IMR-90 (cell line): Measurements from ENCODE around the gene UPK1A. TPM values are rescaled to one million over a fixed set of nuclear protein-coding genes. Genes with fewer than 3 reads are reported as not detected.

ENCODE experiments used
- ATAC-seq: fragments of 200-7000 bp; cut with Tn5 transposase; 2 replicates; pipeline ENCODE4 v1.9.1; 2020; ENCODE audit warnings: low read depth, mild to moderate bottlenecking, moderate library complexity
- BruUV-seq: library from RNA; stranded (reverse); fragments of 400-500 nt; replicated peaks from 2 replicates; lab custom pipeline; 2021; lab: Mats Ljungman, UMichigan
- CTCF ChIA-PET: fragments of 300-600 bp; formaldehyde crosslinking; extraction: SDS; loops from one replicate; lab custom pipeline; 2021; ENCODE audit warnings: antibody characterized with exemption; lab: Yijun Ruan, JAX
- POLR2A ChIA-PET: fragments of 300-600 bp; sonication (Branson Sonifier 250); formaldehyde crosslinking; loops from one replicate; lab custom pipeline; 2022; ENCODE audit warnings: antibody characterized with exemption; ENCODE audit not compliant: unreplicated experiment; lab: Charles Lee
- DNase-seq: peaks from one replicate; pipeline ENCODE4 v3.0.0; 2013
- H2AFZ ChIP-seq: replicated peaks from 2 replicates; pipeline ENCODE3; 2013; ENCODE audit warnings: low read length, mild to moderate bottlenecking; ENCODE audit not compliant: poor library complexity
- H2AK5ac ChIP-seq: 2 replicates; pipeline ENCODE4 v1.6.1; 2013; ENCODE audit warnings: low read depth, low read length, inconsistent platforms
- H2AK9ac ChIP-seq: replicated peaks from 2 replicates; pipeline ENCODE3; 2013; ENCODE audit warnings: mild to moderate bottlenecking, low read depth, low read length, moderate library complexity; ENCODE audit not compliant: poor library complexity
- H2BK120ac ChIP-seq: 2 replicates; pipeline ENCODE4 v1.6.1; 2013; ENCODE audit warnings: low read depth, low read length, inconsistent platforms
- H2BK15ac ChIP-seq: 3 replicates; pipeline ENCODE4 v1.6.1; 2013; ENCODE audit warnings: low read depth, low read length, inconsistent platforms
- H2BK20ac ChIP-seq: 2 replicates; pipeline ENCODE4 v1.6.1; 2013; ENCODE audit warnings: low read depth, mild to moderate bottlenecking, inconsistent platforms, low read length, moderate library complexity
- H2BK5ac ChIP-seq: 2 replicates; pipeline ENCODE4 v1.6.1; 2013; ENCODE audit warnings: mild to moderate bottlenecking, low read depth, low read length, inconsistent platforms; ENCODE audit not compliant: poor library complexity, severe bottlenecking
- H3K14ac ChIP-seq: replicated peaks from 2 replicates; pipeline ENCODE4 v1.6.1; 2013; ENCODE audit warnings: low read depth, low read length, inconsistent platforms
- H3K18ac ChIP-seq: 2 replicates; pipeline ENCODE4 v1.6.1; 2013; ENCODE audit warnings: low read depth, low read length, control low read depth
- H3K23ac ChIP-seq: 2 replicates; pipeline ENCODE4 v1.6.1; 2013; ENCODE audit warnings: low read depth, low read length, inconsistent platforms
- H3K27ac ChIP-seq: 2 replicates; pipeline ENCODE4 v1.5.1; 2013; ENCODE audit warnings: mild to moderate bottlenecking, control low read depth, low read length; ENCODE audit not compliant: insufficient read depth
- H3K27me3 ChIP-seq: 2 replicates; pipeline ENCODE4 v1.6.1; 2013; ENCODE audit warnings: low read length; ENCODE audit not compliant: control insufficient read depth, insufficient read depth
- H3K36me3 ChIP-seq: 2 replicates; pipeline ENCODE4 v1.6.1; 2013; ENCODE audit warnings: low read length, mixed read lengths; ENCODE audit not compliant: control insufficient read depth, insufficient read depth
- H3K4ac ChIP-seq: 2 replicates; pipeline ENCODE4 v1.6.1; 2013; ENCODE audit warnings: low read depth, low read length, inconsistent platforms
- H3K4me1 ChIP-seq: 2 replicates; pipeline ENCODE4 v1.6.1; 2013; ENCODE audit warnings: low read length, mixed read lengths; ENCODE audit not compliant: control insufficient read depth, insufficient read depth
- H3K4me2 ChIP-seq: 2 replicates; pipeline ENCODE4 v1.6.1; 2013; ENCODE audit warnings: low read depth, mild to moderate bottlenecking, control low read depth, low read length, moderate library complexity
- H3K4me3 ChIP-seq: 2 replicates; pipeline ENCODE4 v1.5.1; 2013; ENCODE audit warnings: low read depth, mild to moderate bottlenecking, control low read depth, low read length, moderate library complexity; ENCODE audit not compliant: insufficient read depth
- H3K56ac ChIP-seq: 2 replicates; pipeline ENCODE4 v1.6.1; 2013; ENCODE audit warnings: low read length, inconsistent platforms; ENCODE audit not compliant: insufficient read depth; ENCODE audit errors: extremely low read depth
- H3K79me1 ChIP-seq, 2 experiments: 2 replicates each; pipeline ENCODE4 v1.6.1; 2013; ENCODE audit warnings: low read length in 2 of 2, inconsistent platforms in 1 of 2, low read depth in 1 of 2
- H3K9ac ChIP-seq: 2 replicates; pipeline ENCODE4 v1.6.1; 2013; ENCODE audit warnings: low read depth, low read length, control low read depth
- H3K9me1 ChIP-seq: 2 replicates; pipeline ENCODE4 v1.6.1; 2013; ENCODE audit warnings: low read length, inconsistent platforms; ENCODE audit not compliant: insufficient read depth
- H3K9me3 ChIP-seq: 2 replicates; pipeline ENCODE4 v1.6.1; 2013; ENCODE audit warnings: low read length; ENCODE audit not compliant: control insufficient read depth, insufficient read depth
- H4K20me1 ChIP-seq: 2 replicates; pipeline ENCODE4 v1.6.1; 2013; ENCODE audit warnings: low read length, inconsistent platforms; ENCODE audit not compliant: insufficient read depth
- H4K5ac ChIP-seq: 2 replicates; pipeline ENCODE4 v1.6.1; 2013; ENCODE audit warnings: mild to moderate bottlenecking, low read depth, low read length, control low read depth
- H4K8ac ChIP-seq, 2 experiments: 2 replicates each; pipeline ENCODE4 v1.6.1; 2013; ENCODE audit warnings: low read depth in 2 of 2, low read length in 2 of 2, control low read depth in 1 of 2, inconsistent platforms in 1 of 2
- H4K91ac ChIP-seq: 2 replicates; pipeline ENCODE4 v1.6.1; 2013; ENCODE audit warnings: low read depth, low read length, inconsistent platforms; ENCODE audit not compliant: insufficient read depth
- ELK1 ChIP-seq: fragments of 150-350 bp; IDR thresholded peaks from 2 replicates; pipeline ENCODE4 v1.6.1; 2016; ENCODE audit warnings: low read depth, mild to moderate bottlenecking, low read length, moderate library complexity, borderline replicate concordance
- MAZ ChIP-seq: IDR thresholded peaks from 2 replicates; pipeline ENCODE4 v1.6.1; 2012; ENCODE audit warnings: low read depth, mild to moderate bottlenecking, low read length, improper control_type of control experiment, moderate library complexity, borderline replicate concordance
- NFE2L2 ChIP-seq: fragments of 150-350 bp; IDR thresholded peaks from 2 replicates; pipeline ENCODE4 v1.6.1; 2016; ENCODE audit warnings: low read depth, mild to moderate bottlenecking, low read length
- POLR2A ChIP-seq: IDR thresholded peaks from 2 replicates; pipeline ENCODE4 v1.6.1; 2012; ENCODE audit warnings: mild to moderate bottlenecking, low read depth, low read length
- RCOR1 ChIP-seq: IDR thresholded peaks from 2 replicates; pipeline ENCODE4 v1.6.1; 2012; ENCODE audit warnings: mild to moderate bottlenecking, low read length, improper control_type of control experiment; ENCODE audit not compliant: insufficient replicate concordance
- WGBS, 2 experiments: methylation state at CpG; one replicate each; pipeline versions ENCODE4 v1.1.5 to v1.1.7; 2013; ENCODE audit warnings: missing lambda C conversion rate in 2 of 2; ENCODE audit not compliant: insufficient read length in 1 of 2; ENCODE audit errors: extremely low coverage in 2 of 2; 5-methylcytosine and 5-hydroxymethylcytosine counted together
- dilution Hi-C: fragments of 300-500 bp; cut with HindIII; formaldehyde crosslinking; loops from one replicate; pipeline ENCODE4 v1.14.3; 2018; ENCODE audit warnings: low sequenced_read_pairs; ENCODE audit not compliant: unreplicated experiment
- in situ Hi-C: fragments of 300-500 bp; cut with MboI; formaldehyde crosslinking; loops from 3 replicates; pipeline ENCODE4 v1.14.3; 2019; ENCODE audit warnings: low sequenced_read_pairs, inconsistent platforms, mixed read lengths
- intact Hi-C: fragments of 100-400 bp; cut with micrococcal nuclease; formaldehyde crosslinking; loops from 2 replicates; pipeline ENCODE4 v1.10.0; 2022
- polyA plus RNA-seq, 3 experiments: library from polyadenylated mRNA; depleted of rRNA; stranded (reverse); fragments of >200 nt; gene quantifications; 2 replicates each; pipeline ENCODE4 v1.2.3, GENCODE V29; 2012; ENCODE audit warnings: low replicate concordance in 1 of 3
- total RNA-seq: library from RNA; depleted of rRNA; stranded (reverse); fragments of >200 nt; gene quantifications from 2 replicates; pipeline ENCODE4 v1.2.3, GENCODE V29; 2012

The UPK1A gene
- total and polyA plus RNA-seq, 2 of the 4 experiments (the other 2 are of a cell fraction) = 0.21 TPM; not detected in 1

DNA sequence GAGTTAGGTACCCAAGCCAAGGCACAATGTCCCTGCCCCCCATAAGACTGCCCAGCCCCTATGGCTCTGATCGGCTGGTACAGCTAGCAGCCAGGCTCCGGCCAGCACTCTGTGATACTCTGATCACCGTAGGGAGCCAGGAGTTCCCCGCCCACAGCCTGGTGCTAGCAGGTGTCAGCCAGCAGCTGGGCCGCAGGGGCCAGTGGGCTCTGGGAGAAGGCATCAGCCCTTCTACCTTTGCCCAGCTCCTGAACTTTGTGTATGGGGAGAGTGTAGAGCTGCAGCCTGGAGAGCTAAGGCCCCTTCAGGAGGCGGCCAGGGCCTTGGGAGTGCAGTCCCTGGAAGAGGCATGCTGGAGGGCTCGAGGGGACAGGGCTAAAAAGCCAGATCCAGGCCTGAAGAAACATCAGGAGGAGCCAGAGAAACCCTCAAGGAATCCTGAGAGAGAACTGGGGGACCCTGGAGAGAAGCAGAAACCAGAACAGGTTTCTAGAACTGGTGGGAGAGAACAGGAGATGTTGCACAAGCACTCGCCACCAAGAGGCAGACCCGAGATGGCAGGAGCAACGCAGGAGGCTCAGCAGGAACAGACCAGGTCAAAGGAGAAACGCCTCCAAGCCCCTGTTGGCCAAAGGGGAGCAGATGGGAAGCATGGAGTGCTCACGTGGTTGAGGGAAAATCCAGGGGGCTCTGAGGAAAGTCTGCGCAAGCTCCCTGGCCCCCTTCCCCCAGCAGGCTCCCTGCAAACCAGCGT, 48.5 kb downstream of the UPK1A start (continued):
- no peak for TF ChIP-seq RCOR1

GRCh38 chr19:35715355-35715809, 49.1 kb downstream of the UPK1A start:
- H3K4me1 ChIP-seq = peaks cover 14% of the 10 kb centered on the region
- DNase-seq (no peak), ATAC-seq (no peak)
- H2AK9ac ChIP-seq = no peak overlapping the region
- H2BK5ac ChIP-seq = no peak overlapping the region
- H3K9me3 ChIP-seq = no peaks in the 10 kb centered on the region
- BruUV-seq = no TSS peak
- H3K27ac ChIP-seq = no peak overlapping the region
- no peak overlapping the region for H3K4ac ChIP-seq
- no peak overlapping the region for H3K4me2 ChIP-seq
- dilution Hi-C loops = no loop called here
- CTCF ChIA-PET = no interaction called here
- no peaks in the 10 kb centered on the region for H3K27me3 ChIP-seq
- peaks cover 4 to 30% of the 10 kb centered on the region in 2 experiments; a peak in 2 of 4 replicates for H3K79me1 ChIP-seq
- H3K14ac ChIP-seq = no peak overlapping the region
- peaks cover 3% of the 10 kb centered on the region; the same call in 1 of the 2 replicates for H3K36me3 ChIP-seq
- no CpG with 5 or more reads among the region's 7 CpGs for WGBS, 2 experiments
- no peak overlapping the region for H3K56ac ChIP-seq
- H2AK5ac ChIP-seq = no peak overlapping the region
- no peak overlapping the region for H3K9ac ChIP-seq
- no peak overlapping the region for H2BK120ac ChIP-seq
- in situ Hi-C loops = loop anchor here (5.0 kb wide), 1 partner anchor 168 kb away; the partner anchor contains the start of gene TMEM147
- H4K20me1 ChIP-seq = peaks cover 13% of the 10 kb centered on the region
- no peak overlapping the region for H3K23ac ChIP-seq
- no peaks in the 10 kb centered on the region; the same call in 1 of the 2 replicates for H3K9me1 ChIP-seq
- no peak overlapping the region for H4K5ac ChIP-seq
- POLR2A ChIA-PET = no interaction called here
- no peak overlapping the region for H2BK15ac ChIP-seq
- no peak overlapping the region for H2BK20ac ChIP-seq
- H4K8ac ChIP-seq = no peak overlapping the region
- no peak overlapping the region for H3K18ac ChIP-seq
- no peak overlapping the region for H4K91ac ChIP-seq
- no peak overlapping the region for H3K4me3 ChIP-seq
- no peak overlapping the region for H2AFZ ChIP-seq
- intact Hi-C loops = no loop called here
- no peak for TF ChIP-seq NFE2L2
- no peak for TF ChIP-seq ELK1
- no peak for TF ChIP-seq MAZ
- TF ChIP-seq POLR2A = no peak
